MM.1S (cell line): Measurements from ENCODE around the gene TOX3.

Experiments used
- DNase-seq: peaks from one replicate; pipeline ENCODE4 v3.0.0-alpha.2; 2015
- H2AFZ ChIP-seq: fragments of 300-600 bp; sonication (generic); 2 replicates; pipeline ENCODE4 v1.6.0; 2016; ENCODE audit warnings: antibody characterized with exemption, low read length
- H3F3A ChIP-seq: fragments of 300-600 bp; sonication (generic); 2 replicates; pipeline ENCODE4 v1.6.1; 2016; ENCODE audit warnings: mild to moderate bottlenecking, antibody characterized with exemption, low read length, moderate library complexity, mixed read lengths; ENCODE audit not compliant: insufficient read depth
- H3K27ac ChIP-seq: fragments of 300-600 bp; sonication (generic); 2 replicates; pipeline ENCODE4 v1.5.1; 2016; ENCODE audit warnings: mild to moderate bottlenecking, low read length
- H3K27me3 ChIP-seq: fragments of 300-600 bp; sonication (generic); replicated peaks from 2 replicates; pipeline ENCODE4 v1.6.0; 2016; ENCODE audit warnings: low read length; ENCODE audit not compliant: insufficient read depth
- H3K36me3 ChIP-seq: fragments of 300-600 bp; sonication (generic); replicated peaks from 2 replicates; pipeline ENCODE4 v1.6.1; 2016; ENCODE audit warnings: mild to moderate bottlenecking, low read length, mixed read lengths; ENCODE audit not compliant: insufficient read depth
- H3K4me1 ChIP-seq: fragments of 300-600 bp; sonication (generic); 2 replicates; pipeline ENCODE4 v1.6.1; 2016; ENCODE audit warnings: low read length, mixed read lengths
- H3K4me2 ChIP-seq: fragments of 300-600 bp; sonication (generic); 2 replicates; pipeline ENCODE4 v1.6.0; 2016; ENCODE audit warnings: low read depth, low read length
- H3K4me3 ChIP-seq: fragments of 300-600 bp; sonication (generic); 2 replicates; pipeline ENCODE4 v1.5.1; 2016; ENCODE audit warnings: low read length, mixed read lengths
- H3K79me2 ChIP-seq: fragments of 300-600 bp; sonication (generic); 2 replicates; pipeline ENCODE4 v1.6.1; 2016; ENCODE audit warnings: mixed run types, low read length, mixed read lengths
- H3K9ac ChIP-seq: fragments of 300-600 bp; sonication (generic); 2 replicates; pipeline ENCODE4 v1.6.1; 2016; ENCODE audit warnings: low read length, mixed read lengths
- H3K9me2 ChIP-seq: fragments of 300-600 bp; sonication (generic); replicated peaks from 2 replicates; pipeline ENCODE4 v1.6.1; 2016; ENCODE audit warnings: mild to moderate bottlenecking, low read length, mixed read lengths; ENCODE audit not compliant: insufficient read depth
- H3K9me3 ChIP-seq: fragments of 300-600 bp; sonication (generic); replicated peaks from 2 replicates; pipeline ENCODE4 v1.6.1; 2016; ENCODE audit warnings: mild to moderate bottlenecking, low read length, mixed read lengths; ENCODE audit not compliant: insufficient read depth
- H4K20me1 ChIP-seq: fragments of 300-600 bp; sonication (generic); 2 replicates; pipeline ENCODE4 v1.6.1; 2016; ENCODE audit warnings: mild to moderate bottlenecking, low read length, moderate library complexity, mixed read lengths; ENCODE audit not compliant: insufficient read depth
- CTCF ChIP-seq: fragments of 300-600 bp; sonication (generic); IDR thresholded peaks from 2 replicates; pipeline ENCODE4 v1.5.1; 2016; ENCODE audit warnings: antibody characterized with exemption, low read length, mixed read lengths
- EZH2 ChIP-seq: fragments of 300-600 bp; sonication (generic); optimal IDR thresholded peaks from 2 replicates; pipeline ENCODE3; 2017; ENCODE audit warnings: low read depth, mild to moderate bottlenecking, antibody characterized with exemption, low read length, mixed read lengths
- EZH2phosphoT487 ChIP-seq: fragments of 300-600 bp; sonication (generic); IDR thresholded peaks from 2 replicates; pipeline ENCODE4 v1.6.1; 2018; ENCODE audit warnings: antibody characterized with exemption, low read length

The TOX3 gene

GRCh38 chr16:52568495-52568894, 21.6 kb upstream of the TOX3 start:
- Histone ChIP-seq H3F3A (no peaks in the 10 kb centered on the region), H3K4me2 (no peak overlapping the region), H3K4me3 (no peak overlapping the region), H3K9ac (no peak overlapping the region), H3K27me3 (no peaks in the 10 kb centered on the region), H2AFZ (no peak overlapping the region), H3K9me3 (no peaks in the 10 kb centered on the region), H3K79me2 (no peaks in the 10 kb centered on the region), H3K4me1 (no peaks in the 10 kb centered on the region), H3K9me2 (no peaks in the 10 kb centered on the region), H4K20me1 (no peaks in the 10 kb centered on the region), H3K27ac (no peak overlapping the region), H3K36me3 (no peaks in the 10 kb centered on the region)
- DNase-seq: no peak
- TF ChIP-seq CTCF: no peak
- no peak for TF ChIP-seq EZH2phosphoT487
- no peak for TF ChIP-seq EZH2

- no peaks in the 10 kb centered on the region for H3K9me2 ChIP-seq
- H3K4me3 ChIP-seq: no peak overlapping the region
- no peak for DNase-seq
- TF ChIP-seq EZH2phosphoT487 (no peak), EZH2 (no peak), CTCF (no peak)
- H3K9me3 ChIP-seq: no peaks in the 10 kb centered on the region
- no peaks in the 10 kb centered on the region for H4K20me1 ChIP-seq
- H3F3A ChIP-seq: no peaks in the 10 kb centered on the region
- no peak overlapping the region for H3K4me2 ChIP-seq
- no peaks in the 10 kb centered on the region for H3K27me3 ChIP-seq
- H3K79me2 ChIP-seq: no peaks in the 10 kb centered on the region
- no peak overlapping the region for H3K9ac ChIP-seq
- H2AFZ ChIP-seq: no peak overlapping the region
- H3K27ac ChIP-seq: no peak overlapping the region
- no peaks in the 10 kb centered on the region for H3K36me3 ChIP-seq
- H3K4me1 ChIP-seq: no peaks in the 10 kb centered on the region
These were observed 20.2 kb upstream of the TOX3 start for GRCh38 chr16:52567193-52567592.

- Histone ChIP-seq H3K4me1 (no peaks in the 10 kb centered on the region), H3K27me3 (no peaks in the 10 kb centered on the region), H2AFZ (no peak overlapping the region), H3K9ac (no peak overlapping the region), H3K27ac (no peak overlapping the region), H3F3A (no peaks in the 10 kb centered on the region), H3K4me2 (no peak overlapping the region), H4K20me1 (no peaks in the 10 kb centered on the region), H3K9me3 (no peaks in the 10 kb centered on the region), H3K4me3 (no peak overlapping the region), H3K79me2 (no peaks in the 10 kb centered on the region), H3K36me3 (no peaks in the 10 kb centered on the region), H3K9me2 (no peaks in the 10 kb centered on the region)
- TF ChIP-seq EZH2phosphoT487 (no peak), EZH2 (no peak), CTCF (no peak)
- DNase-seq: no peak
These were observed 17.0 kb upstream of the TOX3 start for GRCh38 chr16:52563767-52564611.
